Islet of Langerhans (tissue), 1 donor: ENCODE data around the gene PACSIN3.
"Not testable (repeated sequence)": the region's sequence is repeated elsewhere in the genome, so short reads cannot be mapped to it uniquely, and the experiment has no call there.

ENCODE experiments used
- FAIRE-seq: peaks from one replicate; lab custom pipeline; 2011; peaks lifted over from hg19 to GRCh38; lab: Jason Lieb, UNC

PACSIN3 gene

GRCh38 chr11:47191137-47191536, 4.9 kb upstream of the PACSIN3 start:
- FAIRE-seq, result not testable (repeated sequence)

GRCh38 chr11:47189100-47189834, 3.0 kb upstream of the PACSIN3 start:
- no peak for FAIRE-seq

- FAIRE-seq, result no peak
Observed at GRCh38 chr11:47188259-47188658, 2.0 kb upstream of the PACSIN3 start.

DNA sequence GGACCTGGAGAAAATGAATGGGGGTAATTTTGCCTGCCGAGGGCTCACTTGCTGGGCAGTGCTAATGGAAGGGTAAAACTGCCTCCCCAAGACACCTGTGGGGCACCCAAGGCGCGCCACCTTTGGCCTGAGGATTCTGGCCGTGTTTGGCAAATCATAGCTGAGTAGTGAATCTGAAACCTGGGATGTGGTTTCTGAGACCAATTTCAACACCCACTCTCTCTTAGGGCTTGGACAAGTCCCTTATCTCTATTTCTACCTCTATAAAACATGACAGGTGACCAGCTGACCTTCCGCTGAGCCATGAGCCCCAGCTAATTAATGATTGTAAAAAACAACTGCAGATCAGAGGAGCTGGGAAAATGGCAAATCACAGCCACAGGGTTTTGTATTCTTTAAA, 1.5 kb upstream of the PACSIN3 start:
- no peak for FAIRE-seq

DNA sequence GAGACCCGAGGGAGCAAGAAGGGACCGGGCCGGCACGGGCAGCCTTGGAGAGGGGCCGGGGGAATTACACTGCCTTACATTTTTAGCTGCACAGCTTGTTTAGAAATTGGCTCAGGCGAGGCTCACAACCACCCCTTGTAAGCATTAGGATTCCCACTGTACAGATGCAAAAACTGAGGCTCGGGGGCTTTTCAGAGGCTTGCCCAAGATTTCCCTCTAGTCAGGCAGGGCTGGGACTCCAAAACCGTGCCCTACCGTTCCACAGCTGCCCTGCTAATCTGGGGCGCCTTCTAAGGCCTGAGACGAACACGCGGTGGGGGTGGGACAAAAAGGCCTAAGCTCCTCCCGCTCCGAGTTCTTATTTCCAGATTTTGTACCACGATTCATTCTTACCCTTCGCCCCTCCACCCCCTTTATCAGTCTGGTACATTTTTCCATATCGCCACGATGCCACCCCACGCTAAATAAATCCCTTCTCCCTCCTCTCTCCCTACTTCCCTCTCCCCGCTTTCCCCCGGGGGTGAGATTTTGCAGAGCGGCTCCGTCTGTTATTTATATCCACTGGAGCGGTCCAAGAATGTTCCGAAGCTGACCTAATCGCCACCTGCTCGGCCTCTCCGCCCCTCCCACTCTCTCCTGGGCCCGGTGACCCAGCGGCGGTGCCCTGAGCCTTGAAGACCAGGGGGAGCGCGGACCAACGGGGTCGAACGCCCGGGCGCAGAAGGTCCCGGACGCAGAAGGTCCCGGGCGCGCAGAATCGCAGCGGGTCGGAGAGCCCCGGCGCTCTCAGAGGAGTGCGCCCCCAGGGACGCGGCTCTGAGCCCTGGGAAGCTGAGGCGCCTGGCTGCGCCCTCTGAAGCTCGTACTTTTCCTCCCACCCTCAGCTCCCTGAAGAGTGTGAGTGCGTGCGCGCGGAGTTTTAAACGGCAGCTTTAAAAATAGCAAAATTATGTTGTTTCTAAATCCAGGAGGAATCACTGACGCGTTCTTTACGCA, 764 bp upstream of the PACSIN3 start:
- FAIRE-seq, result no peak

DNA sequence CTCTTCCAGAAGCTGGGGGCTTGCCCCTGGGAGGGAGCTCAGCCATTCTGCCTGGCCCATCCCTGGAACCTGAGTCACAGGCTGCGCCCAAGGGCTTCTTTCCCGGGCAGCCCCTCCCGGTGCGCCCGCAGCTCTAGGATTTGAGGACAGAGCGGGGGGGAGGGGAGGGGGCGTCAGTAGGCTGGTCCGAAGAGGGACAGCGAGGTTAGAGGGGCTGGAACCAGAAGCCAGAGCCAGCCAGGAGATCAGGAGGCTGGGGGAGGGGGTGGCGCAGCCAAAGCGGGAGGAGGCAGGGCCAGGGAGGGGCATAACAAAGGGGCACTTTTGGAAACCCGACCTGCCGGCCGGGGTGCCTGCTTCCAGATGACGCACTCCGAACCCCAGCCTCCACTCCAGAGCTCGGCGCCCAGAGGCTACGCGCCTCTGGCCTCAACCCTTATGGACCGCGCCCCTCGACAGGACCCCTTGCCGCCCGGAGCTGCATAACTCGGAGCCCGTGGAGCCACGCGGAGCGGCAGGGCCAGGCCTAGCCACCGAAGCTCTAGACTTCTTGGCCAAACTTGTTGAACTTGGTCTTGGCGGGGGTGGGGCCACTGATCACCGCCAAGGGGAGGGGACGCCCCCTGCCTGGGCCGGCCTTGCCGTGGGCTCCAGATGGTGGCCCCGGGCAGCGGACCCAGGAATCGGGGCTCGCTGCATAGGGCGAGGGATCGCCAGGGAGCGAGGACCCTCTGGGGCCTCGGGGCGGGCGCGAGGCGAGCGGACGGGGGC, 744 bp downstream of the PACSIN3 start:
- FAIRE-seq, result no peak

DNA sequence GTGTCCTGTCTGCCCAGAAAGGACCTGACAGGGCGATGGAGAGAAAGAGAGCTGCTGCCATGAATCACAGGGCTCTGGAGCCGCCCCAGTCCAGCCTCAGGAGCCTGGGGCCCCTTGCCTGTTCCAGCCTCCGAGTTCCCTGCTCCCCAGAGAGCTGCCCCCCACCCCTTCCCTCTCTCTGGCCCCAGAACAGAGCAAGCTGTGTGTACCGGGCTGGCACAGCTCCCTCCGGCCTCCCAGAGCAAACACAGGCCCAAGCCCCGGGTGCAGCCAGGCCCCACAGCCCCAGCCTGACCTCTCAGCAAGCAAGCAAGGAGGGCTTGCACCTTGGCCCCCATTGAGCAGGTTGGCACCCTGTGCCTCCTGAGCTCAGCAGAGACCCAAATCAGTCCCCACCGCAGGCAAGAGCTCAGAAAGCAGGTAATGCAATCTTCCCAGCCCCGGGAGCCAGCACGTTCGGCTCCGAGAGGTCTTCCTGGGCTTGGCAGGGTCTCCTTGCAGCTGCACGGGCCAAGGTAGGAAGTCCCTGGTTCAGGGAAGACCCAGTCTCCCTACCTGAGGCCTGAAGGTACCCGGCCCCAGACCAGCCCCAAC, 1.4 kb downstream of the PACSIN3 start:
- no peak for FAIRE-seq

- FAIRE-seq, result no peak
Observed at GRCh38 chr11:47183969-47184368, 2.3 kb downstream of the PACSIN3 start.

- no peak for FAIRE-seq
Observed at GRCh38 chr11:47183031-47183856, 3.0 kb downstream of the PACSIN3 start.

GRCh38 chr11:47182380-47182779, 3.9 kb downstream of the PACSIN3 start:
- no peak for FAIRE-seq

GRCh38 chr11:47181271-47181670, 5.0 kb downstream of the PACSIN3 start:
- FAIRE-seq, result no peak

- no peak for FAIRE-seq
Observed at GRCh38 chr11:47180006-47180787, 6.0 kb downstream of the PACSIN3 start.

DNA sequence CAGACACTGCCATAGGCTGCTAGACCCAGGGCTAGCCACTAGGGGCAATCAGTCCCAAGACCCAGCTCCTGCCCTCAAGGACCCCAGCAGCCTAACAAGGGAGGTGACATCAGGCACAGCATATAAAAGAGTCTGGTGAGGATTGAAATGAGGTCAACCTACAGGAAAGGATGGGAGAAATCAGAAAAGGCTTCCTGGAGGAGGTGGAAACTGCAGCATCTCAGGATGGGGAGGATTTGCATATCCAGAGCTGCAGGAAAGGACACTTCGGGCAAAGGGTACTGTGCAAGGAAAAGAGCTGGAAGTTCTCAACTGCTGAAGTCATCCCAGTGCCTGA, 6.6 kb downstream of the PACSIN3 start:
- no peak for FAIRE-seq

- no peak for FAIRE-seq
Observed at GRCh38 chr11:47178737-47179654, 7.2 kb downstream of the PACSIN3 start.

GRCh38 chr11:47178316-47178715, 7.9 kb downstream of the PACSIN3 start:
- FAIRE-seq, result no peak

GRCh38 chr11:47177846-47178245, 8.4 kb downstream of the PACSIN3 start:
- FAIRE-seq, result no peak

DNA sequence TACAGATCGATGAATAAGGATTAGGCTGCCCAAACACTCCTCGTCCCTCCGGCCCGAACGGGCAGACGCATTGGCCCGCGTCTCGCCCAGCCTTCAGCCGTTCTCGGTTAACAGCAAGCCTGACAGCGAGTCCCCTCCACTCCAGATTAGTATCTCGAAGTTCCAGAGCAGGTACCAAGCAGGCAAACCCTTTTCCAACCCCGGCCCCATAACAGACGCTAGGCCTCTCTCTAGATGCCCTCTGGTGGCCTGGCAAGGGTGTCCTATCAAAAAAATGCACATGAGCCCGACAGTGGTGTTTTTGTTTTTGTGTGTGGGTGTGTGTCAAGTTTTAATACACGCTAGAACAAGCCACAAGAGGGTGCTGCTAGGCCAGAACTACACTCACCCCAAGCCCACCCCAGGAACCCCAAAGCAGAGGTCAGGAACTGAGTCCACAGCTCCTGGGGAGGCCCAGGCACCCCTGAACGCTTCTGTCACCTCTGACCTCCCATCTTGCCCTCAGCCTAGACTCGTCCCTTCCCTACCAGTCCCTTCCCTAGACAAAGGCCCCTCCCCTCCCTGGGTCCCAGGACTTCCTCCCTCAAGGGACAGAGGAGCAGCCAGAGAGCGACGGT, 8.9 kb downstream of the PACSIN3 start:
- no peak for FAIRE-seq

GRCh38 chr11:47176328-47177228, 9.7 kb downstream of the PACSIN3 start, which contains the start of gene ARFGAP2:
Gene ARFGAP2 (minus strand): TSS chr11:47176879. CDS start chr11:47176853, 26 bp downstream.
- FAIRE-seq, result no peak
